22Rv1 (cell line): Measurements from ENCODE around the gene HIPK2.

Experiments used
- ZFX ChIP-seq: fragments of 450-650 bp; IDR thresholded peaks from 2 replicates; pipeline ENCODE4 v1.6.1; 2017; ENCODE audit warnings: antibody characterized with exemption, borderline replicate concordance
- TF ChIP-seq, protein P1 (sequence below): fragments of 450-650 bp; IDR thresholded peaks from 2 replicates; pipeline ENCODE4 v1.5.1; 2017; ENCODE audit warnings: mild to moderate bottlenecking

DNA sequence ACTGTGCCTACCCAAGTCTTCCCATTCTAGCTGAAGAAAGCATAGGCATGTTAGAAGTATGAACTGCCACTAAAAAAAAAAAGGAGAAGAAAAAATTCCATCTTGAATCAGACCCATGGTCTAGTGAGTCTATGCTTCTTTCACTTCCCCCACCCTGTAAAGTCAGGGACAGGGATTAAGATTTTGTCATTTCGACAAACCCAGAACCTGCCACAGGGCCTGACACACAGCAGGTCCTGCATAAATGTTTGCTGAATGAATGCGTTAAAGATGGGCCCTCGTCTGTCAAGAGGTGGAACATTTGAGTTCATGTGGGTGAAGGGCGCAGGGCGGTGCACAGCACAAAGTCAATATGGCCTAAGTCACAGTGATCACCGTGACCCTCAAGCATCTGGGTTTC, 4.9 kb downstream of the HIPK2 start:
- TF ChIP-seq, protein P1, sequence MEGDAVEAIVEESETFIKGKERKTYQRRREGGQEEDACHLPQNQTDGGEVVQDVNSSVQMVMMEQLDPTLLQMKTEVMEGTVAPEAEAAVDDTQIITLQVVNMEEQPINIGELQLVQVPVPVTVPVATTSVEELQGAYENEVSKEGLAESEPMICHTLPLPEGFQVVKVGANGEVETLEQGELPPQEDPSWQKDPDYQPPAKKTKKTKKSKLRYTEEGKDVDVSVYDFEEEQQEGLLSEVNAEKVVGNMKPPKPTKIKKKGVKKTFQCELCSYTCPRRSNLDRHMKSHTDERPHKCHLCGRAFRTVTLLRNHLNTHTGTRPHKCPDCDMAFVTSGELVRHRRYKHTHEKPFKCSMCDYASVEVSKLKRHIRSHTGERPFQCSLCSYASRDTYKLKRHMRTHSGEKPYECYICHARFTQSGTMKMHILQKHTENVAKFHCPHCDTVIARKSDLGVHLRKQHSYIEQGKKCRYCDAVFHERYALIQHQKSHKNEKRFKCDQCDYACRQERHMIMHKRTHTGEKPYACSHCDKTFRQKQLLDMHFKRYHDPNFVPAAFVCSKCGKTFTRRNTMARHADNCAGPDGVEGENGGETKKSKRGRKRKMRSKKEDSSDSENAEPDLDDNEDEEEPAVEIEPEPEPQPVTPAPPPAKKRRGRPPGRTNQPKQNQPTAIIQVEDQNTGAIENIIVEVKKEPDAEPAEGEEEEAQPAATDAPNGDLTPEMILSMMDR = no peak
- no peak for TF ChIP-seq ZFX
